ENCODE data around the gene THADA. TPM values are rescaled to one million over a fixed set of nuclear protein-coding genes. Genes with fewer than 3 reads are reported as not detected.

Gene THADA
- total RNA-seq, 4 donors from 2014 or later = 32.5 to 41.6 (median 39.0) TPM

GRCh38 chr2:43274055-43274454 is 321.8 kb downstream of the THADA start:
- ATAC-seq (ENCODE audit: low FRiP score) (no peak), DNase-seq (ENCODE audit: low spot score) (no peak)
- TF ChIP-seq CTCF (IDR thresholded peaks at IDR 0.05) = no peak

- TF ChIP-seq CTCF (IDR thresholded peaks at IDR 0.05) = no peak
- DNase-seq (ENCODE audit: low spot score) (no peak), ATAC-seq (ENCODE audit: low FRiP score) (no peak)
Measured at GRCh38 chr2:43273529-43273928, 322.3 kb downstream of the THADA start.

GRCh38 chr2:43270930-43271615 is 324.8 kb downstream of the THADA start:
- no peak for TF ChIP-seq CTCF (IDR thresholded peaks at IDR 0.05)
- DNase-seq (ENCODE audit: low spot score) = no peak
- no peak for ATAC-seq (ENCODE audit: low FRiP score)

- DNase-seq (ENCODE audit: low spot score) = no peak
- no peak for TF ChIP-seq CTCF (IDR thresholded peaks at IDR 0.05)
- no peak for ATAC-seq (ENCODE audit: low FRiP score)
Measured at GRCh38 chr2:43270461-43270860, 325.4 kb downstream of the THADA start.

- TF ChIP-seq CTCF (IDR thresholded peaks at IDR 0.05) = no peak
- DNase-seq (ENCODE audit: low spot score) (peak; percentile 50), ATAC-seq (ENCODE audit: low FRiP score) (peak; percentile 57)
Measured at GRCh38 chr2:43269706-43270105, 326.1 kb downstream of the THADA start.

- peak; percentile 62 for DNase-seq (ENCODE audit: low spot score)
- no peak for TF ChIP-seq CTCF (IDR thresholded peaks at IDR 0.05)
- peak; percentile 85 for ATAC-seq (ENCODE audit: low FRiP score)
Measured at GRCh38 chr2:43269074-43269572, 326.7 kb downstream of the THADA start.

All from omental fat pad (tissue), 4 donors.